ENCODE results near the gene FOXJ1.

Gene FOXJ1

DNA sequence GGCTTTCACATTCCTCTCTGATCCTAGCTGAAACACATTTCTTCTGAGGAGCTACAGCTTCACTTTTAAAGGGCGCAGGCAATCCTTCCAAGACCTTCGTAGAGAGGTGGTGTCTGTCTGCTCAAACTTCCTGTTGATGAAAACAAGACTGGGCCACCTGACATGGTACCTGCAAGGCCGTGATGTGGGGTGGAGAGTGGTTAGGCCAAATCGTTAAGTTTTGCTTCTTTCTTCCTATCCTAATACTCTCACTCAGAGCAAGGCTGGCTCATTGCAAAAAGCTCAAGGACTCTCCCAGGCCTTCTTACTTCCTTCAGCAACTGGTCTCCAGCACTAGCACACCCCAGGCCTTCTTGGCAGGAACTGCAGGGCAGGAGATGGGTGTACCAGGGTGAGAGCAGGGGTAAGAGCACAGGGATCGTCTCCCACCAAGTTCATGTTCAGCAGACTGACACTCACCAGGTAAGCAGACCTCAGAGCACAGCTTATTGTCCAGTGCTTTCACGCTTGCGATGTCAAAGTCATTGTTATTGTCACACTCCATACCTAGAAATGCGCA is 10.9 kb upstream of the FOXJ1 start:
- TF ChIP-seq GABPA (IDR thresholded peaks at IDR 0.05; ENCODE audit: low read depth) (no peak), SPI1 (IDR thresholded peaks at IDR 0.05; ENCODE audit: borderline replicate concordance, low read depth) (no peak), POLR2AphosphoS5 (IDR thresholded peaks at IDR 0.05; ENCODE audit: low read depth) (no peak)
- TF ChIP-seq, protein P1, sequence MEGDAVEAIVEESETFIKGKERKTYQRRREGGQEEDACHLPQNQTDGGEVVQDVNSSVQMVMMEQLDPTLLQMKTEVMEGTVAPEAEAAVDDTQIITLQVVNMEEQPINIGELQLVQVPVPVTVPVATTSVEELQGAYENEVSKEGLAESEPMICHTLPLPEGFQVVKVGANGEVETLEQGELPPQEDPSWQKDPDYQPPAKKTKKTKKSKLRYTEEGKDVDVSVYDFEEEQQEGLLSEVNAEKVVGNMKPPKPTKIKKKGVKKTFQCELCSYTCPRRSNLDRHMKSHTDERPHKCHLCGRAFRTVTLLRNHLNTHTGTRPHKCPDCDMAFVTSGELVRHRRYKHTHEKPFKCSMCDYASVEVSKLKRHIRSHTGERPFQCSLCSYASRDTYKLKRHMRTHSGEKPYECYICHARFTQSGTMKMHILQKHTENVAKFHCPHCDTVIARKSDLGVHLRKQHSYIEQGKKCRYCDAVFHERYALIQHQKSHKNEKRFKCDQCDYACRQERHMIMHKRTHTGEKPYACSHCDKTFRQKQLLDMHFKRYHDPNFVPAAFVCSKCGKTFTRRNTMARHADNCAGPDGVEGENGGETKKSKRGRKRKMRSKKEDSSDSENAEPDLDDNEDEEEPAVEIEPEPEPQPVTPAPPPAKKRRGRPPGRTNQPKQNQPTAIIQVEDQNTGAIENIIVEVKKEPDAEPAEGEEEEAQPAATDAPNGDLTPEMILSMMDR (IDR thresholded peaks at IDR 0.05; ENCODE audit: insufficient read depth, low read length) = no peak
- TF ChIP-seq, protein P2, sequence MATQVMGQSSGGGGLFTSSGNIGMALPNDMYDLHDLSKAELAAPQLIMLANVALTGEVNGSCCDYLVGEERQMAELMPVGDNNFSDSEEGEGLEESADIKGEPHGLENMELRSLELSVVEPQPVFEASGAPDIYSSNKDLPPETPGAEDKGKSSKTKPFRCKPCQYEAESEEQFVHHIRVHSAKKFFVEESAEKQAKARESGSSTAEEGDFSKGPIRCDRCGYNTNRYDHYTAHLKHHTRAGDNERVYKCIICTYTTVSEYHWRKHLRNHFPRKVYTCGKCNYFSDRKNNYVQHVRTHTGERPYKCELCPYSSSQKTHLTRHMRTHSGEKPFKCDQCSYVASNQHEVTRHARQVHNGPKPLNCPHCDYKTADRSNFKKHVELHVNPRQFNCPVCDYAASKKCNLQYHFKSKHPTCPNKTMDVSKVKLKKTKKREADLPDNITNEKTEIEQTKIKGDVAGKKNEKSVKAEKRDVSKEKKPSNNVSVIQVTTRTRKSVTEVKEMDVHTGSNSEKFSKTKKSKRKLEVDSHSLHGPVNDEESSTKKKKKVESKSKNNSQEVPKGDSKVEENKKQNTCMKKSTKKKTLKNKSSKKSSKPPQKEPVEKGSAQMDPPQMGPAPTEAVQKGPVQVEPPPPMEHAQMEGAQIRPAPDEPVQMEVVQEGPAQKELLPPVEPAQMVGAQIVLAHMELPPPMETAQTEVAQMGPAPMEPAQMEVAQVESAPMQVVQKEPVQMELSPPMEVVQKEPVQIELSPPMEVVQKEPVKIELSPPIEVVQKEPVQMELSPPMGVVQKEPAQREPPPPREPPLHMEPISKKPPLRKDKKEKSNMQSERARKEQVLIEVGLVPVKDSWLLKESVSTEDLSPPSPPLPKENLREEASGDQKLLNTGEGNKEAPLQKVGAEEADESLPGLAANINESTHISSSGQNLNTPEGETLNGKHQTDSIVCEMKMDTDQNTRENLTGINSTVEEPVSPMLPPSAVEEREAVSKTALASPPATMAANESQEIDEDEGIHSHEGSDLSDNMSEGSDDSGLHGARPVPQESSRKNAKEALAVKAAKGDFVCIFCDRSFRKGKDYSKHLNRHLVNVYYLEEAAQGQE (IDR thresholded peaks at IDR 0.05; ENCODE audit: insufficient replicate concordance, low read depth) = no peak
- no peaks in the 10 kb centered on the region for H3K27me3 ChIP-seq (ENCODE audit: insufficient read depth, poor library complexity, severe bottlenecking)
- H3K27ac ChIP-seq (replicated peaks) = no peak overlapping the region
- H3K4me3 ChIP-seq (replicated peaks; ENCODE audit: insufficient read depth, low read length) = no peak overlapping the region
- no peak for DNase-seq (ENCODE audit: low read depth in 1 of 2, low spot score in 1 of 2)

DNA sequence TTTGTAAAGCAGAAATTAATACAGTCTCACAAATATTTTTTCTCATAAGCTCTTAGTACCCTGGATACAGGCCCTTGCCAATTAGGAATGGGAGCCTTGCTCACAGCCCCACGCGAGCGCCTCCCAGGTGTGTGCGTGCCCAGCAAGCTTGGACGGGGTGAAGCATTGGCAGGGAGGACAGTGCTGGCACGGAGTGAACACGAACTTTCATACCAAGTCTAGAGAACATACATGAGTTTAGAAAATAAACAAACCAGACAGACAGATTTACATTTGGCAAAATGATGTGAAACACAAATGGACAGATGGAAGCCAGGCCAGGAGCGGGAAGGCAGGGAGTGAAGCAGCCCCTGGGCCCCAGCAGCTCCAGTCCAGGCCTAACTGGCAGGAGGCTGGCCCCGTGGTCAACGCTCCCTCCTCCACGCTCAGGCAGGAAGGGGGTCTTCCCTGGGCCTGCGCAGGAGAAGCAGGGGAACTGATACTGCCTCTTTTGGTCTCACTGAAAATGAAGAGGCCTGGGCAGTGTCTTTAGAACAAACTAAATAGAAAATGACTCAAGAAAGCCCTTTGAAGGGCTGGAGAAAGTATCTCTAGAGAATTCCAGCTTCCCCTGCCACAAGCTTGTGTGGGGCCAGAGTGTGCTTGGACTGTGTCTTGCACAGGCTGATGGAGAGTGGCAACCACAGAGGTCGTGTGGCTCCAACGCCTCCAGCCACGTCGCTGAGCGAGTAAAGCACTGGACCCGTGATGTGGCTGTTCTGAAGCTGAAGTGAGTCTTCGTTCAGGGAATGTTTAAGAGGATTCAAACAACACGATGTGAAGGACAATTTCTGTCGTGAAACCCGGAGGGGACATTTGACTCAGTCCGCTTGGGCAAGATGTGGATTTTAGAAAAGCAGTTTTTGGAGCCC is 9.9 kb upstream of the FOXJ1 start:
- TF ChIP-seq POLR2AphosphoS5 (IDR thresholded peaks at IDR 0.05; ENCODE audit: low read depth) = no peak
- TF ChIP-seq SPI1 (IDR thresholded peaks at IDR 0.05; ENCODE audit: borderline replicate concordance, low read depth) = no peak
- no peak for TF ChIP-seq GABPA (IDR thresholded peaks at IDR 0.05; ENCODE audit: low read depth)
- TF ChIP-seq, protein P1 (IDR thresholded peaks at IDR 0.05; ENCODE audit: insufficient read depth, low read length) = no peak
- TF ChIP-seq, protein P2 (IDR thresholded peaks at IDR 0.05; ENCODE audit: insufficient replicate concordance, low read depth) = no peak
- DNase-seq (ENCODE audit: low read depth in 1 of 2, low spot score in 1 of 2) = no peak
- H3K27ac ChIP-seq (replicated peaks) = no peak overlapping the region
- H3K4me3 ChIP-seq (replicated peaks; ENCODE audit: insufficient read depth, low read length) = no peak overlapping the region
- H3K27me3 ChIP-seq (ENCODE audit: insufficient read depth, poor library complexity, severe bottlenecking) = no peaks in the 10 kb centered on the region

DNA sequence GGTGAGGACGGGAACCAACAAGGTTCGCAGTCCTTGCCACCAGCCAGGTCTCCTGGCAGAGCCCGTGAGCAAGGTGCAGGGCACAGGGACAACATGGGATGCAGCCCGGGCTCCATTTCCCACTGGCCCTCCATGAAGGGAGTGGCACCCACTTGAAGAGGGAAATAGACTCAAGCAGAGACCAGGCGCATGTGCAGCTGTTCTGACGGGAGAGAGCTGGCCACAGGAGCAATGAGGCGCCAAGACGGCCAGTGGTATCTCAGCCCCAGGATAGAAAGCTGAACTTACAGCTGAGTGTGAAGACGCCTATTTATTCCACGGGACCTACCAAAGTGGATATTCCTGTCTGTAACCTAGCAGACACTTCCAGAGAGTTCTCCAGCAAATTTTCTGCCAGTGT is 8.2 kb upstream of the FOXJ1 start:
- H3K27me3 ChIP-seq (ENCODE audit: insufficient read depth, poor library complexity, severe bottlenecking) = no peaks in the 10 kb centered on the region
- no peak for TF ChIP-seq GABPA (IDR thresholded peaks at IDR 0.05; ENCODE audit: low read depth)

DNA sequence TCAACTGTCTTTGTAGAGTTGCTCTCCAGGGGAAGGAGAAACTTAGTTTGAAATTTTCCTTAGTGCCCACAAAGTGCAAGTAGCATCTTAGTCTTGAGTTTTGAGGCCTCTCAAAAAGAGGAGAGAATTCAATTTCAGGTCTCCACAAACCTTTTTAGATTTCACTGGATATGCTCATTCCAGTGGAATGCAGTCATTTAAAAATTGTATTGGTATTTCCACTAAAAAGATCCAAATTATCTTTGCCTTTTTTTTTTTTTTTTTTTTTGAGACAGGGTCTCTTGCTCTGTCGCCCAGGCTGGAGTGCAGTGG is 6.9 kb upstream of the FOXJ1 start:
- TF ChIP-seq, protein P2 (IDR thresholded peaks at IDR 0.05; ENCODE audit: insufficient replicate concordance, low read depth) = no peak
- TF ChIP-seq, protein P1 (IDR thresholded peaks at IDR 0.05; ENCODE audit: insufficient read depth, low read length) = no peak
- TF ChIP-seq SPI1 (IDR thresholded peaks at IDR 0.05; ENCODE audit: borderline replicate concordance, low read depth) (no peak), POLR2AphosphoS5 (IDR thresholded peaks at IDR 0.05; ENCODE audit: low read depth) (no peak), GABPA (IDR thresholded peaks at IDR 0.05; ENCODE audit: low read depth) (no peak)
- no peak overlapping the region for H3K27ac ChIP-seq (replicated peaks)
- no peak overlapping the region for H3K4me3 ChIP-seq (replicated peaks; ENCODE audit: insufficient read depth, low read length)
- no peaks in the 10 kb centered on the region for H3K27me3 ChIP-seq (ENCODE audit: insufficient read depth, poor library complexity, severe bottlenecking)
- DNase-seq (ENCODE audit: low read depth in 1 of 2, low spot score in 1 of 2) = no peak

More for the DNA sequence above, 8.2 kb upstream of the FOXJ1 start:
- Histone ChIP-seq H3K4me3 (replicated peaks; ENCODE audit: insufficient read depth, low read length) (no peak overlapping the region), H3K27ac (replicated peaks) (no peak overlapping the region)
- DNase-seq (ENCODE audit: low read depth in 1 of 2, low spot score in 1 of 2) = no peak

Measured in HL-60 (cell line).